ENCODE results near the gene RAB9A. TPM values are rescaled to one million over a fixed set of nuclear protein-coding genes. Genes with fewer than 3 reads are reported as not detected.
A peak's percentile ranks its signal among the peaks of the same experiment; 100 is the strongest.

The RAB9A gene
- total and polyA plus RNA-seq, 9 of the 15 experiments (the other 6 are each of a cell fraction or from before 2014, with no cell fraction given) = 13.5 to 20.8 (median 17.7) TPM

DNA sequence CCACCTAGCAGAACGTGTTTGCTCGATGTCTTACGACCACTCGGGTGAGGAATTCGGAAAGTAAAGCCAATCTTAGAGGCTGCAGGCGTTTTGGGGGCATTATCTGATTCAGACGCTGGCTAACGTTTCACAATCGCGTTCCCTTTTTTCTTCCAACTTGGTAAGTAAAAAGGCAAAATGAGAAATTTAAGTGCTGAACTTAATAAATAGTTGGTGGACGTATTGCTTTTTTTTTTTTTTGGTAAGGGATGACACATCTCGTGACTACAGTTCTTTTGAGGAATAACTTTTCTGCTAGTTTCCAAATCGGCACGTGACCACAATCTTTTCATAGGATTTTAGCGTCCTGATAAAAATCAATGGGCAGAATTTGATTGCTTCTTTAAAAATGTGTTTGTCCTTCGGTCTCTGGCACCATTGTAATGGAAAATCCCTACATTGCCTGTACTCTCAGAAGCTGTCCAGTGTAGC lies 848 bp downstream of the RAB9A start (continued):
- TF ChIP-seq GABPB2 (CRISPR knock-in tag; conservative IDR thresholded peaks at IDR 0.05) (no peak), CHD1 (IDR thresholded peaks at IDR 0.05; ENCODE audit: low read length) (peak; percentile 40), SREBF1 (IDR thresholded peaks at IDR 0.05; ENCODE audit: borderline replicate concordance, low read depth, low read length) (no peak), SPI1 (IDR thresholded peaks at IDR 0.05; ENCODE audit: borderline replicate concordance, low read depth, low read length) (peak; percentile 23; the same call in 1 of the 2 replicates), ZNF134 (CRISPR knock-in tag; conservative IDR thresholded peaks at IDR 0.05) (no peak), PCBP1 (IDR thresholded peaks at IDR 0.05; ENCODE audit: low read depth, low read length, poor library complexity, severe bottlenecking) (no peak), C11orf30 (IDR thresholded peaks at IDR 0.05; ENCODE audit: low read depth) (no peak), HMG20B (CRISPR knock-in tag; IDR thresholded peaks at IDR 0.05) (no peak), TOE1 (IDR thresholded peaks at IDR 0.05; ENCODE audit: borderline replicate concordance) (peak; percentile 28; the same call in 1 of the 2 replicates), TOE1 (CRISPR knock-in tag; IDR thresholded peaks at IDR 0.05; ENCODE audit: borderline replicate concordance, low read depth) (no peak), BRCA1 (IDR thresholded peaks at IDR 0.05) (no peak), BRCA1 (CRISPR knock-in tag; IDR thresholded peaks at IDR 0.05) (no peak)
- TF ChIP-seq, protein P1, sequence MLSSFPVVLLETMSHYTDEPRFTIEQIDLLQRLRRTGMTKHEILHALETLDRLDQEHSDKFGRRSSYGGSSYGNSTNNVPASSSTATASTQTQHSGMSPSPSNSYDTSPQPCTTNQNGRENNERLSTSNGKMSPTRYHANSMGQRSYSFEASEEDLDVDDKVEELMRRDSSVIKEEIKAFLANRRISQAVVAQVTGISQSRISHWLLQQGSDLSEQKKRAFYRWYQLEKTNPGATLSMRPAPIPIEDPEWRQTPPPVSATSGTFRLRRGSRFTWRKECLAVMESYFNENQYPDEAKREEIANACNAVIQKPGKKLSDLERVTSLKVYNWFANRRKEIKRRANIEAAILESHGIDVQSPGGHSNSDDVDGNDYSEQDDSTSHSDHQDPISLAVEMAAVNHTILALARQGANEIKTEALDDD (IDR thresholded peaks at IDR 0.05) = no peak
- TF ChIP-seq, protein P2, sequence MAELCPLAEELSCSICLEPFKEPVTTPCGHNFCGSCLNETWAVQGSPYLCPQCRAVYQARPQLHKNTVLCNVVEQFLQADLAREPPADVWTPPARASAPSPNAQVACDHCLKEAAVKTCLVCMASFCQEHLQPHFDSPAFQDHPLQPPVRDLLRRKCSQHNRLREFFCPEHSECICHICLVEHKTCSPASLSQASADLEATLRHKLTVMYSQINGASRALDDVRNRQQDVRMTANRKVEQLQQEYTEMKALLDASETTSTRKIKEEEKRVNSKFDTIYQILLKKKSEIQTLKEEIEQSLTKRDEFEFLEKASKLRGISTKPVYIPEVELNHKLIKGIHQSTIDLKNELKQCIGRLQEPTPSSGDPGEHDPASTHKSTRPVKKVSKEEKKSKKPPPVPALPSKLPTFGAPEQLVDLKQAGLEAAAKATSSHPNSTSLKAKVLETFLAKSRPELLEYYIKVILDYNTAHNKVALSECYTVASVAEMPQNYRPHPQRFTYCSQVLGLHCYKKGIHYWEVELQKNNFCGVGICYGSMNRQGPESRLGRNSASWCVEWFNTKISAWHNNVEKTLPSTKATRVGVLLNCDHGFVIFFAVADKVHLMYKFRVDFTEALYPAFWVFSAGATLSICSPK (IDR thresholded peaks at IDR 0.05; ENCODE audit: borderline replicate concordance) = no peak
- TF ChIP-seq, protein P3, sequence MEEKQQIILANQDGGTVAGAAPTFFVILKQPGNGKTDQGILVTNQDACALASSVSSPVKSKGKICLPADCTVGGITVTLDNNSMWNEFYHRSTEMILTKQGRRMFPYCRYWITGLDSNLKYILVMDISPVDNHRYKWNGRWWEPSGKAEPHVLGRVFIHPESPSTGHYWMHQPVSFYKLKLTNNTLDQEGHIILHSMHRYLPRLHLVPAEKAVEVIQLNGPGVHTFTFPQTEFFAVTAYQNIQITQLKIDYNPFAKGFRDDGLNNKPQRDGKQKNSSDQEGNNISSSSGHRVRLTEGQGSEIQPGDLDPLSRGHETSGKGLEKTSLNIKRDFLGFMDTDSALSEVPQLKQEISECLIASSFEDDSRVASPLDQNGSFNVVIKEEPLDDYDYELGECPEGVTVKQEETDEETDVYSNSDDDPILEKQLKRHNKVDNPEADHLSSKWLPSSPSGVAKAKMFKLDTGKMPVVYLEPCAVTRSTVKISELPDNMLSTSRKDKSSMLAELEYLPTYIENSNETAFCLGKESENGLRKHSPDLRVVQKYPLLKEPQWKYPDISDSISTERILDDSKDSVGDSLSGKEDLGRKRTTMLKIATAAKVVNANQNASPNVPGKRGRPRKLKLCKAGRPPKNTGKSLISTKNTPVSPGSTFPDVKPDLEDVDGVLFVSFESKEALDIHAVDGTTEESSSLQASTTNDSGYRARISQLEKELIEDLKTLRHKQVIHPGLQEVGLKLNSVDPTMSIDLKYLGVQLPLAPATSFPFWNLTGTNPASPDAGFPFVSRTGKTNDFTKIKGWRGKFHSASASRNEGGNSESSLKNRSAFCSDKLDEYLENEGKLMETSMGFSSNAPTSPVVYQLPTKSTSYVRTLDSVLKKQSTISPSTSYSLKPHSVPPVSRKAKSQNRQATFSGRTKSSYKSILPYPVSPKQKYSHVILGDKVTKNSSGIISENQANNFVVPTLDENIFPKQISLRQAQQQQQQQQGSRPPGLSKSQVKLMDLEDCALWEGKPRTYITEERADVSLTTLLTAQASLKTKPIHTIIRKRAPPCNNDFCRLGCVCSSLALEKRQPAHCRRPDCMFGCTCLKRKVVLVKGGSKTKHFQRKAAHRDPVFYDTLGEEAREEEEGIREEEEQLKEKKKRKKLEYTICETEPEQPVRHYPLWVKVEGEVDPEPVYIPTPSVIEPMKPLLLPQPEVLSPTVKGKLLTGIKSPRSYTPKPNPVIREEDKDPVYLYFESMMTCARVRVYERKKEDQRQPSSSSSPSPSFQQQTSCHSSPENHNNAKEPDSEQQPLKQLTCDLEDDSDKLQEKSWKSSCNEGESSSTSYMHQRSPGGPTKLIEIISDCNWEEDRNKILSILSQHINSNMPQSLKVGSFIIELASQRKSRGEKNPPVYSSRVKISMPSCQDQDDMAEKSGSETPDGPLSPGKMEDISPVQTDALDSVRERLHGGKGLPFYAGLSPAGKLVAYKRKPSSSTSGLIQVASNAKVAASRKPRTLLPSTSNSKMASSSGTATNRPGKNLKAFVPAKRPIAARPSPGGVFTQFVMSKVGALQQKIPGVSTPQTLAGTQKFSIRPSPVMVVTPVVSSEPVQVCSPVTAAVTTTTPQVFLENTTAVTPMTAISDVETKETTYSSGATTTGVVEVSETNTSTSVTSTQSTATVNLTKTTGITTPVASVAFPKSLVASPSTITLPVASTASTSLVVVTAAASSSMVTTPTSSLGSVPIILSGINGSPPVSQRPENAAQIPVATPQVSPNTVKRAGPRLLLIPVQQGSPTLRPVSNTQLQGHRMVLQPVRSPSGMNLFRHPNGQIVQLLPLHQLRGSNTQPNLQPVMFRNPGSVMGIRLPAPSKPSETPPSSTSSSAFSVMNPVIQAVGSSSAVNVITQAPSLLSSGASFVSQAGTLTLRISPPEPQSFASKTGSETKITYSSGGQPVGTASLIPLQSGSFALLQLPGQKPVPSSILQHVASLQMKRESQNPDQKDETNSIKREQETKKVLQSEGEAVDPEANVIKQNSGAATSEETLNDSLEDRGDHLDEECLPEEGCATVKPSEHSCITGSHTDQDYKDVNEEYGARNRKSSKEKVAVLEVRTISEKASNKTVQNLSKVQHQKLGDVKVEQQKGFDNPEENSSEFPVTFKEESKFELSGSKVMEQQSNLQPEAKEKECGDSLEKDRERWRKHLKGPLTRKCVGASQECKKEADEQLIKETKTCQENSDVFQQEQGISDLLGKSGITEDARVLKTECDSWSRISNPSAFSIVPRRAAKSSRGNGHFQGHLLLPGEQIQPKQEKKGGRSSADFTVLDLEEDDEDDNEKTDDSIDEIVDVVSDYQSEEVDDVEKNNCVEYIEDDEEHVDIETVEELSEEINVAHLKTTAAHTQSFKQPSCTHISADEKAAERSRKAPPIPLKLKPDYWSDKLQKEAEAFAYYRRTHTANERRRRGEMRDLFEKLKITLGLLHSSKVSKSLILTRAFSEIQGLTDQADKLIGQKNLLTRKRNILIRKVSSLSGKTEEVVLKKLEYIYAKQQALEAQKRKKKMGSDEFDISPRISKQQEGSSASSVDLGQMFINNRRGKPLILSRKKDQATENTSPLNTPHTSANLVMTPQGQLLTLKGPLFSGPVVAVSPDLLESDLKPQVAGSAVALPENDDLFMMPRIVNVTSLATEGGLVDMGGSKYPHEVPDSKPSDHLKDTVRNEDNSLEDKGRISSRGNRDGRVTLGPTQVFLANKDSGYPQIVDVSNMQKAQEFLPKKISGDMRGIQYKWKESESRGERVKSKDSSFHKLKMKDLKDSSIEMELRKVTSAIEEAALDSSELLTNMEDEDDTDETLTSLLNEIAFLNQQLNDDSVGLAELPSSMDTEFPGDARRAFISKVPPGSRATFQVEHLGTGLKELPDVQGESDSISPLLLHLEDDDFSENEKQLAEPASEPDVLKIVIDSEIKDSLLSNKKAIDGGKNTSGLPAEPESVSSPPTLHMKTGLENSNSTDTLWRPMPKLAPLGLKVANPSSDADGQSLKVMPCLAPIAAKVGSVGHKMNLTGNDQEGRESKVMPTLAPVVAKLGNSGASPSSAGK (IDR thresholded peaks at IDR 0.05) = peak; percentile 8; the same call in 1 of the 2 replicates
